Thoracic aorta (tissue), 2 donors: Measurements from ENCODE around the gene SKA1. TPM values are rescaled to one million over a fixed set of nuclear protein-coding genes. Genes with fewer than 3 reads are reported as not detected.

Experiments
- ATAC-seq: fragments of 150-250 bp; one replicate; pipeline ENCODE4 v1.8.0; 2017; ENCODE audit warnings: low read depth; ENCODE audit not compliant: insufficient number of reproducible peaks, low FRiP score
- DNase-seq: peaks from one replicate; pipeline ENCODE4 v3.0.0-alpha.2; 2020; ENCODE audit warnings: low spot score
- H3K27ac ChIP-seq, 2 donors: fragments of 200-600 bp; sonication (generic); 1 replicate in 1 of 2; 2 replicates in 1 of 2; pipeline ENCODE4 v1.5.1; 2016; ENCODE audit warnings: mild to moderate bottlenecking in 2 of 2, moderate library complexity in 2 of 2
- H3K27me3 ChIP-seq: fragments of 200-600 bp; sonication (generic); replicated peaks from 2 replicates; pipeline ENCODE4 v1.6.0; 2016; ENCODE audit warnings: mild to moderate bottlenecking; ENCODE audit not compliant: insufficient read depth
- H3K36me3 ChIP-seq: fragments of 200-600 bp; sonication (generic); one replicate; pipeline ENCODE4 v1.5.1; 2016
- H3K4me1 ChIP-seq, 2 donors: fragments of 200-600 bp; sonication (generic); 1 replicate in 1 of 2; 2 replicates in 1 of 2; pipeline versions ENCODE4 v1.5.1 to v1.6.0; 2016; ENCODE audit warnings: low read depth in 2 of 2, mild to moderate bottlenecking in 1 of 2; ENCODE audit not compliant: control insufficient read depth in 1 of 2
- H3K4me3 ChIP-seq: fragments of 200-600 bp; sonication (generic); 2 replicates; pipeline ENCODE4 v1.5.1; 2016; ENCODE audit warnings: mild to moderate bottlenecking
- H3K9me3 ChIP-seq: fragments of 200-600 bp; sonication (generic); 2 replicates; pipeline ENCODE4 v1.5.1; 2016
- total RNA-seq, 2 donors: library from RNA; depleted of rRNA; stranded (reverse); fragments of >200 nt; gene quantifications; one replicate each; pipeline versions ENCODE4 v1.1.0 to v1.2.3, GENCODE V29; 2016
- TF ChIP-seq, protein P1 (sequence below): fragments of 200-600 bp; sonication (generic); IDR thresholded peaks from one replicate; pipeline ENCODE4 v1.5.1; 2019; ENCODE audit warnings: antibody characterized with exemption

SKA1 gene
- total RNA-seq, 2 donors from 2014 or later: not detected

DNA sequence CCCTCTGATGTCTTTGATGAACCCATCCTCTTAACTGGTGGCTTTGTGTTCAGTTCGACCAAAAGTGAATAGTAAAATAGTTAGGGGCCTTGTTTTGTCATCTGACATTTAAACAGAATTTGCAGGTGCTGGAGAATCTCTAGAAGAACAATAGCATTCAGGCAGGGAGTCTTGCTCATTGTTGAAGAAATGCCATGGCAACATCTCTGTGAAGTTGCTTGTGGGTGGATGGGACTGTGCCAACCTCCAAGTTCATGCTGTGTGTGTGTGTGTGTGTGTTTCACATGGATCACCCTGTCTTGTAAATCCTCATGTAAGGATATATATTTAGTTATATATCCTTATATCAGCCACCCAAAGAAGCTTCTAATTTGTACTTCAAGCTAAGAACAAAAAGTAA is 66.7 kb downstream of the SKA1 start:
- Histone ChIP-seq H3K36me3 (no peaks in the 10 kb centered on the region), H3K27me3 (no peaks in the 10 kb centered on the region), H3K27ac (no peak overlapping the region), H3K4me3 (no peak overlapping the region), H3K9me3 (no peaks in the 10 kb centered on the region), H3K4me1 (no peaks in the 10 kb centered on the region)
- DNase-seq (no peak), ATAC-seq (no peak)
- TF ChIP-seq, protein P1, sequence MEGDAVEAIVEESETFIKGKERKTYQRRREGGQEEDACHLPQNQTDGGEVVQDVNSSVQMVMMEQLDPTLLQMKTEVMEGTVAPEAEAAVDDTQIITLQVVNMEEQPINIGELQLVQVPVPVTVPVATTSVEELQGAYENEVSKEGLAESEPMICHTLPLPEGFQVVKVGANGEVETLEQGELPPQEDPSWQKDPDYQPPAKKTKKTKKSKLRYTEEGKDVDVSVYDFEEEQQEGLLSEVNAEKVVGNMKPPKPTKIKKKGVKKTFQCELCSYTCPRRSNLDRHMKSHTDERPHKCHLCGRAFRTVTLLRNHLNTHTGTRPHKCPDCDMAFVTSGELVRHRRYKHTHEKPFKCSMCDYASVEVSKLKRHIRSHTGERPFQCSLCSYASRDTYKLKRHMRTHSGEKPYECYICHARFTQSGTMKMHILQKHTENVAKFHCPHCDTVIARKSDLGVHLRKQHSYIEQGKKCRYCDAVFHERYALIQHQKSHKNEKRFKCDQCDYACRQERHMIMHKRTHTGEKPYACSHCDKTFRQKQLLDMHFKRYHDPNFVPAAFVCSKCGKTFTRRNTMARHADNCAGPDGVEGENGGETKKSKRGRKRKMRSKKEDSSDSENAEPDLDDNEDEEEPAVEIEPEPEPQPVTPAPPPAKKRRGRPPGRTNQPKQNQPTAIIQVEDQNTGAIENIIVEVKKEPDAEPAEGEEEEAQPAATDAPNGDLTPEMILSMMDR: no peak

Other genes with a start within 250 kb of the SKA1 start
- gene MYO5B, start 179.9 kb upstream of the SKA1 start, total RNA-seq: 10 to 100 TPM in 1 of 2 donors, 1 to 10 TPM in 1; 8.3 to 13.5 TPM
- gene CFAP53, start 108.6 kb upstream of the SKA1 start, total RNA-seq: under 1 TPM in 1 of 2 donors, not detected in 1; 0.35 TPM
- gene MBD1, start 93.5 kb upstream of the SKA1 start, total RNA-seq: 100 to 1,000 TPM; 103 to 107 TPM
- 10 to 100 TPM; 47.9 to 88.5 TPM for gene CXXC1, start 87.4 kb upstream of the SKA1 start, total RNA-seq
- 1 to 10 TPM; 1.5 to 4.0 TPM for gene MAPK4, start 185.0 kb downstream of the SKA1 start, total RNA-seq